ENCODE data around the gene CDK5RAP1.
A peak's percentile ranks its signal among the peaks of the same experiment; 100 is the strongest.
"Not testable (repeated sequence)": the region's sequence is repeated elsewhere in the genome, so short reads cannot be mapped to it uniquely, and the experiment has no call there.

CDK5RAP1 gene

GRCh38 chr20:33391722-33392415 is 9.4 kb downstream of the CDK5RAP1 start:
- ChIA-PET CTCF (no interaction called here), POLR2A (interaction anchor here (0.6 to 1.1 kb wide), 3 partner anchors 10 to 924 kb away, joined by 3 to 4 read pairs (median 4); partner anchors contain the start of gene CDK5RAP1)
- no peaks in the 10 kb centered on the region for H3K9me3 ChIP-seq (ENCODE audit: control insufficient read depth, insufficient read depth, low read depth, low read length)
- H3K4me3 ChIP-seq (ENCODE audit: low read depth, low read length): no peak overlapping the region
- no peaks in the 10 kb centered on the region for H3K4me1 ChIP-seq (ENCODE audit: control insufficient read depth, insufficient read depth, low read length)
- H3K36me3 ChIP-seq (ENCODE audit: control insufficient read depth in 2 of 2, insufficient read depth in 1 of 2, low read length in 2 of 2): peaks cover 36 to 81% of the 10 kb centered on the region in 2 experiments
- TF ChIP-seq ZNF600 (tag by site-specific recombination; IDR thresholded peaks at IDR 0.05) (no peak), ZNF169 (tag by site-specific recombination; IDR thresholded peaks at IDR 0.05) (no peak), ZNF560 (tag by site-specific recombination; IDR thresholded peaks at IDR 0.05; ENCODE audit: borderline replicate concordance) (no peak), EGR2 (tag by site-specific recombination; IDR thresholded peaks at IDR 0.05; ENCODE audit: low read depth) (0 out of 2 replicates have a peak, but pooled peaks have one; percentile 29), ZFP69B (tag by site-specific recombination; IDR thresholded peaks at IDR 0.05) (no peak), OVOL3 (tag by site-specific recombination; IDR thresholded peaks at IDR 0.05) (no peak), KLF1 (tag by site-specific recombination; IDR thresholded peaks at IDR 0.05) (no peak), ZNF664 (tag by site-specific recombination; IDR thresholded peaks at IDR 0.05) (no peak)
- no peak overlapping the region for H3K27ac ChIP-seq (ENCODE audit: extremely low read depth, low read depth, low read length)

- CTCF ChIA-PET: not testable (repeated sequence)
Measured at GRCh38 chr20:33389326-33389725, 12.0 kb downstream of the CDK5RAP1 start.

GRCh38 chr20:33388268-33388667 is 13.1 kb downstream of the CDK5RAP1 start:
- Histone ChIP-seq H3K9me3 (ENCODE audit: control insufficient read depth, insufficient read depth, low read depth, low read length) (no peaks in the 10 kb centered on the region), H3K4me1 (ENCODE audit: control insufficient read depth, insufficient read depth, low read length) (no peaks in the 10 kb centered on the region), H3K27ac (ENCODE audit: extremely low read depth, low read depth, low read length) (no peak overlapping the region), H3K4me3 (ENCODE audit: low read depth, low read length) (no peak overlapping the region), H3K36me3 (ENCODE audit: control insufficient read depth in 2 of 2, insufficient read depth in 1 of 2, low read length in 2 of 2) (peaks cover 33 to 76% of the 10 kb centered on the region in 2 experiments)
- POLR2A ChIA-PET: no interaction called here
- CTCF ChIA-PET: no interaction called here
- TF ChIP-seq, protein P1, sequence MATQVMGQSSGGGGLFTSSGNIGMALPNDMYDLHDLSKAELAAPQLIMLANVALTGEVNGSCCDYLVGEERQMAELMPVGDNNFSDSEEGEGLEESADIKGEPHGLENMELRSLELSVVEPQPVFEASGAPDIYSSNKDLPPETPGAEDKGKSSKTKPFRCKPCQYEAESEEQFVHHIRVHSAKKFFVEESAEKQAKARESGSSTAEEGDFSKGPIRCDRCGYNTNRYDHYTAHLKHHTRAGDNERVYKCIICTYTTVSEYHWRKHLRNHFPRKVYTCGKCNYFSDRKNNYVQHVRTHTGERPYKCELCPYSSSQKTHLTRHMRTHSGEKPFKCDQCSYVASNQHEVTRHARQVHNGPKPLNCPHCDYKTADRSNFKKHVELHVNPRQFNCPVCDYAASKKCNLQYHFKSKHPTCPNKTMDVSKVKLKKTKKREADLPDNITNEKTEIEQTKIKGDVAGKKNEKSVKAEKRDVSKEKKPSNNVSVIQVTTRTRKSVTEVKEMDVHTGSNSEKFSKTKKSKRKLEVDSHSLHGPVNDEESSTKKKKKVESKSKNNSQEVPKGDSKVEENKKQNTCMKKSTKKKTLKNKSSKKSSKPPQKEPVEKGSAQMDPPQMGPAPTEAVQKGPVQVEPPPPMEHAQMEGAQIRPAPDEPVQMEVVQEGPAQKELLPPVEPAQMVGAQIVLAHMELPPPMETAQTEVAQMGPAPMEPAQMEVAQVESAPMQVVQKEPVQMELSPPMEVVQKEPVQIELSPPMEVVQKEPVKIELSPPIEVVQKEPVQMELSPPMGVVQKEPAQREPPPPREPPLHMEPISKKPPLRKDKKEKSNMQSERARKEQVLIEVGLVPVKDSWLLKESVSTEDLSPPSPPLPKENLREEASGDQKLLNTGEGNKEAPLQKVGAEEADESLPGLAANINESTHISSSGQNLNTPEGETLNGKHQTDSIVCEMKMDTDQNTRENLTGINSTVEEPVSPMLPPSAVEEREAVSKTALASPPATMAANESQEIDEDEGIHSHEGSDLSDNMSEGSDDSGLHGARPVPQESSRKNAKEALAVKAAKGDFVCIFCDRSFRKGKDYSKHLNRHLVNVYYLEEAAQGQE (tag by site-specific recombination; IDR thresholded peaks at IDR 0.05): no peak
- TF ChIP-seq ZBTB20 (tag by site-specific recombination; IDR thresholded peaks at IDR 0.05): no peak
- no peak for TF ChIP-seq ZNF501 (tag by site-specific recombination; IDR thresholded peaks at IDR 0.05)
- no peak for TF ChIP-seq ZNF311 (tag by site-specific recombination; IDR thresholded peaks at IDR 0.05; ENCODE audit: borderline replicate concordance)
- no peak for TF ChIP-seq ZNF121 (tag by site-specific recombination; IDR thresholded peaks at IDR 0.05)
- no peak for TF ChIP-seq KLF7 (tag by site-specific recombination; IDR thresholded peaks at IDR 0.05; ENCODE audit: borderline replicate concordance)
- no peak for TF ChIP-seq GLI2 (tag by site-specific recombination; IDR thresholded peaks at IDR 0.05; ENCODE audit: borderline replicate concordance, low read depth)
- TF ChIP-seq YY2 (tag by site-specific recombination; IDR thresholded peaks at IDR 0.05): no peak
- no peak for TF ChIP-seq ZNF621 (tag by site-specific recombination; IDR thresholded peaks at IDR 0.05)
- no peak for TF ChIP-seq ZNF239 (tag by site-specific recombination; IDR thresholded peaks at IDR 0.05)
- TF ChIP-seq TSHZ1 (tag by site-specific recombination; IDR thresholded peaks at IDR 0.05; ENCODE audit: borderline replicate concordance): no peak
- no peak for TF ChIP-seq ZEB2 (tag by site-specific recombination; IDR thresholded peaks at IDR 0.05)
- no peak for TF ChIP-seq ZBTB6 (tag by site-specific recombination; IDR thresholded peaks at IDR 0.05)

More at GRCh38 chr20:33389326-33389725, 12.0 kb downstream of the CDK5RAP1 start:
- peaks cover 34 to 80% of the 10 kb centered on the region in 2 experiments for H3K36me3 ChIP-seq (ENCODE audit: control insufficient read depth in 2 of 2, insufficient read depth in 1 of 2, low read length in 2 of 2)
- POLR2A ChIA-PET; H3K9me3 ChIP-seq (ENCODE audit: control insufficient read depth, insufficient read depth, low read depth, low read length); H3K4me3 ChIP-seq (ENCODE audit: low read depth, low read length); H3K27ac ChIP-seq (ENCODE audit: extremely low read depth, low read depth, low read length); H3K4me1 ChIP-seq (ENCODE audit: control insufficient read depth, insufficient read depth, low read length): not testable (repeated sequence)
